ENCODE measurements around the gene CEP131. TPM values are rescaled to one million over a fixed set of nuclear protein-coding genes. Genes with fewer than 3 reads are reported as not detected.

Gene CEP131
- total and polyA plus RNA-seq, 2 of the 4 experiments (the other 2 are of a cell fraction) = 4.8 to 9.6 TPM

DNA sequence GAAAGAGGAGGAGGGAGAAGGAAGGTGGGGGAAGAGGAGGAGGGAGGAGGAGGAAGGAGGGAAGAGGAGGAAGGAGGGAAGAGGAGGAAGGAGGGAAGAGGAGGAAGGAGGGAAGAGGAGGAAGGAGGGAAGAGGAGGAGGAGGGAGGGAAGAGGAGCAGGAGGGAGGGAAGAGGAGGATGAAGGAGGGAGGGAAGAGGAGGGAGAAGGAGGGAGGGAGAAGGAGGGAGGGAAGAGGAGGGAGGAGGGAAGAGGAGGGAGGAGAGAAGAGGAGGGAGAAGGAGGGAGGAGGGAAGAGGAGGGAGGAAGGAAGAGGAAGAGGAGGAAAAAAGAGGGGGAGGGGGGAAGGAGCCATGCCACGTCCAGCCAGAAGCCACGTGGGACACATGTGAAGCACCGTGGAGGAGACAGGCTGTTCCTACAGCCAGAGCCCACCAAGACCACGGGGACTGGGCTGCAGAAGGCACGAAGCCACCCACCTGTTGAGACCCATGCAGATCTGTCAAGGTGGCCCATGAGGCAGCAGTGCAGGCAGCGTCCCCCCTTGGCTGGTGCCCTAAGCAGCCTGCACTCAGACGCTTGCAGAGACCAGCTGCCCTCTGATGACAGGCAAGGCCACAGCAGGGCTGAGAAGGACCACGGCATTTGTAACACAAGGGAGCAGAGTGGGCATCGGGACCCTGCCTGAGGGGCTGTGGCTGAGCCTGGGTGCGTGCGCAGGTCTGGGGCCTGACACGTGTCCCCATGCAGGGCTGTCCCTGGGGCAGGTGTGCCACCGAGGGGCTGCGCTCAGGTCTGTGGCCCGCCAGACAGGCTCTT lies 26.7 kb upstream of the CEP131 start:
- H3K4ac ChIP-seq (ENCODE audit: low read depth, low read length) = no peak overlapping the region
- BruUV-seq (replicated peaks) = no TSS peak
- H2BK15ac ChIP-seq (ENCODE audit: low read depth, low read length) = no peak overlapping the region
- peaks cover 9 to 26% of the 10 kb centered on the region in 2 experiments; a peak in 3 of 4 replicates for H3K79me1 ChIP-seq (ENCODE audit: low read depth in 1 of 2, low read length in 2 of 2)
- peaks cover 22% of the 10 kb centered on the region for H4K20me1 ChIP-seq (ENCODE audit: insufficient read depth, low read length)
- DNase-seq (peak; percentile 8), ATAC-seq (ENCODE audit: low read depth) (no peak)
- 90% methylated on average over 13 of the region's 15 CpGs; no CpG with 5 or more reads in 1 of the 2 experiments for WGBS, 2 experiments (ENCODE audit: extremely low coverage in 2 of 2, insufficient read length in 1 of 2)
- in situ Hi-C loops (cut with MboI; ENCODE audit: low sequenced_read_pairs) = no loop called here
- no peak overlapping the region for H3K56ac ChIP-seq (ENCODE audit: extremely low read depth, insufficient read depth, low read length)
- H3K23ac ChIP-seq (ENCODE audit: low read depth, low read length) = no peak overlapping the region
- H3K9me3 ChIP-seq (ENCODE audit: control insufficient read depth, insufficient read depth, low read length) = no peaks in the 10 kb centered on the region
- POLR2A ChIA-PET (ENCODE audit: unreplicated experiment) = no interaction called here
- H2BK20ac ChIP-seq (ENCODE audit: low read depth, low read length) = no peak overlapping the region
- H3K9me1 ChIP-seq (ENCODE audit: insufficient read depth, low read length) = peaks cover 8% of the 10 kb centered on the region
- peaks cover 7% of the 10 kb centered on the region for H3K4me1 ChIP-seq (ENCODE audit: control insufficient read depth, insufficient read depth, low read length)
- H2AK5ac ChIP-seq (ENCODE audit: low read depth, low read length) = no peak overlapping the region
- H3K27me3 ChIP-seq (ENCODE audit: control insufficient read depth, insufficient read depth, low read length) = no peaks in the 10 kb centered on the region
- H3K27ac ChIP-seq (ENCODE audit: insufficient read depth, low read length) = no peak overlapping the region
- dilution Hi-C loops (cut with HindIII; ENCODE audit: low sequenced_read_pairs, unreplicated experiment) = no loop called here
- H2AFZ ChIP-seq (replicated peaks; ENCODE audit: low read length, poor library complexity) = no peak overlapping the region
- intact Hi-C loops (cut with micrococcal nuclease) = no loop called here
- H3K36me3 ChIP-seq (ENCODE audit: control insufficient read depth, insufficient read depth, low read length) = peaks cover 32% of the 10 kb centered on the region
- no peak overlapping the region for H2BK120ac ChIP-seq (ENCODE audit: low read depth, low read length)
- peak overlapping the region; percentile 83 for H2AK9ac ChIP-seq (replicated peaks; ENCODE audit: low read depth, low read length, poor library complexity)
- H4K91ac ChIP-seq (ENCODE audit: insufficient read depth, low read depth, low read length) = no peak overlapping the region
- H3K9ac ChIP-seq (ENCODE audit: low read depth, low read length) = no peak overlapping the region
- no peak overlapping the region for H4K8ac ChIP-seq (ENCODE audit: low read depth in 2 of 2, low read length in 2 of 2)
- no peak overlapping the region for H2BK5ac ChIP-seq (ENCODE audit: low read depth, low read length, poor library complexity, severe bottlenecking)
- H3K18ac ChIP-seq (ENCODE audit: low read depth, low read length) = no peak overlapping the region
- CTCF ChIA-PET = no interaction called here
- no peak overlapping the region for H3K4me2 ChIP-seq (ENCODE audit: low read depth, low read length)
- no peak overlapping the region for H4K5ac ChIP-seq (ENCODE audit: low read depth, low read length)
- H3K14ac ChIP-seq (replicated peaks; ENCODE audit: low read depth, low read length) = no peak overlapping the region
- no peak overlapping the region for H3K4me3 ChIP-seq (ENCODE audit: insufficient read depth, low read depth, low read length)
- TF ChIP-seq ELK1 (IDR thresholded peaks at IDR 0.05; ENCODE audit: borderline replicate concordance, low read depth, low read length) = no peak
- no peak for TF ChIP-seq RCOR1 (IDR thresholded peaks at IDR 0.05; ENCODE audit: insufficient replicate concordance, low read length)
- no peak for TF ChIP-seq POLR2A (IDR thresholded peaks at IDR 0.05; ENCODE audit: low read depth, low read length)
- no peak for TF ChIP-seq BHLHE40 (IDR thresholded peaks at IDR 0.05; ENCODE audit: low read depth, low read length)
- no peak for TF ChIP-seq RAD21 (IDR thresholded peaks at IDR 0.05; ENCODE audit: low read length)
- TF ChIP-seq FOS (IDR thresholded peaks at IDR 0.05; ENCODE audit: low read depth, low read length) = no peak
- no peak for TF ChIP-seq RFX5 (IDR thresholded peaks at IDR 0.05; ENCODE audit: low read depth, low read length)
- TF ChIP-seq SMC3 (IDR thresholded peaks at IDR 0.05; ENCODE audit: low read depth, low read length) = no peak
- TF ChIP-seq MAFK (IDR thresholded peaks at IDR 0.05; ENCODE audit: low read depth, low read length) = no peak
- TF ChIP-seq, protein P1, sequence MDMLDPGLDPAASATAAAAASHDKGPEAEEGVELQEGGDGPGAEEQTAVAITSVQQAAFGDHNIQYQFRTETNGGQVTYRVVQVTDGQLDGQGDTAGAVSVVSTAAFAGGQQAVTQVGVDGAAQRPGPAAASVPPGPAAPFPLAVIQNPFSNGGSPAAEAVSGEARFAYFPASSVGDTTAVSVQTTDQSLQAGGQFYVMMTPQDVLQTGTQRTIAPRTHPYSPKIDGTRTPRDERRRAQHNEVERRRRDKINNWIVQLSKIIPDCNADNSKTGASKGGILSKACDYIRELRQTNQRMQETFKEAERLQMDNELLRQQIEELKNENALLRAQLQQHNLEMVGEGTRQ (IDR thresholded peaks at IDR 0.05; ENCODE audit: low read depth, low read length) = no peak
- TF ChIP-seq MXI1 (IDR thresholded peaks at IDR 0.05; ENCODE audit: borderline replicate concordance, low read depth, low read length) = no peak
- TF ChIP-seq, protein P2, sequence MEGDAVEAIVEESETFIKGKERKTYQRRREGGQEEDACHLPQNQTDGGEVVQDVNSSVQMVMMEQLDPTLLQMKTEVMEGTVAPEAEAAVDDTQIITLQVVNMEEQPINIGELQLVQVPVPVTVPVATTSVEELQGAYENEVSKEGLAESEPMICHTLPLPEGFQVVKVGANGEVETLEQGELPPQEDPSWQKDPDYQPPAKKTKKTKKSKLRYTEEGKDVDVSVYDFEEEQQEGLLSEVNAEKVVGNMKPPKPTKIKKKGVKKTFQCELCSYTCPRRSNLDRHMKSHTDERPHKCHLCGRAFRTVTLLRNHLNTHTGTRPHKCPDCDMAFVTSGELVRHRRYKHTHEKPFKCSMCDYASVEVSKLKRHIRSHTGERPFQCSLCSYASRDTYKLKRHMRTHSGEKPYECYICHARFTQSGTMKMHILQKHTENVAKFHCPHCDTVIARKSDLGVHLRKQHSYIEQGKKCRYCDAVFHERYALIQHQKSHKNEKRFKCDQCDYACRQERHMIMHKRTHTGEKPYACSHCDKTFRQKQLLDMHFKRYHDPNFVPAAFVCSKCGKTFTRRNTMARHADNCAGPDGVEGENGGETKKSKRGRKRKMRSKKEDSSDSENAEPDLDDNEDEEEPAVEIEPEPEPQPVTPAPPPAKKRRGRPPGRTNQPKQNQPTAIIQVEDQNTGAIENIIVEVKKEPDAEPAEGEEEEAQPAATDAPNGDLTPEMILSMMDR (conservative IDR thresholded peaks at IDR 0.05; ENCODE audit: low read depth, low read length) = no peak
- no peak for TF ChIP-seq CHD1 (IDR thresholded peaks at IDR 0.05; ENCODE audit: low read depth, low read length)
- TF ChIP-seq MAZ (IDR thresholded peaks at IDR 0.05; ENCODE audit: borderline replicate concordance, low read depth, low read length) = no peak
- TF ChIP-seq NFE2L2 (IDR thresholded peaks at IDR 0.05; ENCODE audit: low read depth, low read length) = no peak

Data from IMR-90 (cell line).